Right lobe of liver (tissue), 4 donors: ENCODE measurements around the gene STAT6.

Experiments
- POLR2A ChIP-seq: fragments of 450-650 bp; IDR thresholded peaks from one replicate; pipeline ENCODE4 v1.6.1; 2017; ENCODE audit warnings: antibody characterized with exemption, mild to moderate bottlenecking
- TF ChIP-seq, protein P1 (sequence below), 4 donors: fragments of 200-600 bp in 3 of 4; fragments of 450-650 bp in 1 of 4; IDR thresholded peaks; one replicate each; pipeline versions ENCODE4 v1.5.1 to v1.8.0; 2016 to 2022; ENCODE audit warnings: antibody characterized with exemption in 4 of 4, mild to moderate bottlenecking in 2 of 4
- donor health status: DM: no; HTN: no; CAD: no.
- donor health status: DM: no; HTN: no; CAD: no.
- donor health status: DM: no; HTN: yes; CAD: no.

DNA sequence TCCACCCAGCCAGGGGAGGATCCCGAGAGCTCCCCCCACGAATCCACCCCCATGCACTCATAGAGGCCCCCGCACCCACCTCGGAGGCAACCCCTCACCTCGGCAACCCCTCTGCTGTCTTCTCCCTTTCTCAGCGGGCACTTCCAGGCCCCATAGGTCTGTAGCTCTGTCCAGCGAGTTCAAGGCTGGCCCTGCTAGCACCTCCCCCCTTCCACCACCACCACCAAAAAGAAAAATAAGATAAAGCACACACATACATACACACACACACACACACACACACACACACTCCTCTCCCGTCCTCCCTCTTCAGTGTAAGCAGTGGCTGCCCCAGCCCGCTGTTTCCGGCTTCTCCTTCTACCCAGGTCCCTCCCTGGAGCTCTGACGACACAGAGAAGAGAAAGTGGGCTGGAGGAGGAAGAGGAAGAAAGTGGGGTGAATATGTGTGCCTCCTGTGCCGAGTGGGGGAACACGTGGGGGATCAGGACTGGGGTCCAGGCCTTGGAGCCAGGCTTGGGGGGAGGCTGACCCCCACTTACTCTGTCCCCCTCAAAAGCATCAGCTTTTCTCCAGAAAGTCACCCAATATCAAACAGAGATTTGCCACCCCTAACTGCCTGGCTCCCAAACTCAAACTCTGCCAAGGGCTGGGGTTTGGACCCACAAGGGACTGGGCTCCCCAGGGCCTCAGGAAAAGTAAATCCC lies at the start of gene STAT6:
- TF ChIP-seq, protein P1, sequence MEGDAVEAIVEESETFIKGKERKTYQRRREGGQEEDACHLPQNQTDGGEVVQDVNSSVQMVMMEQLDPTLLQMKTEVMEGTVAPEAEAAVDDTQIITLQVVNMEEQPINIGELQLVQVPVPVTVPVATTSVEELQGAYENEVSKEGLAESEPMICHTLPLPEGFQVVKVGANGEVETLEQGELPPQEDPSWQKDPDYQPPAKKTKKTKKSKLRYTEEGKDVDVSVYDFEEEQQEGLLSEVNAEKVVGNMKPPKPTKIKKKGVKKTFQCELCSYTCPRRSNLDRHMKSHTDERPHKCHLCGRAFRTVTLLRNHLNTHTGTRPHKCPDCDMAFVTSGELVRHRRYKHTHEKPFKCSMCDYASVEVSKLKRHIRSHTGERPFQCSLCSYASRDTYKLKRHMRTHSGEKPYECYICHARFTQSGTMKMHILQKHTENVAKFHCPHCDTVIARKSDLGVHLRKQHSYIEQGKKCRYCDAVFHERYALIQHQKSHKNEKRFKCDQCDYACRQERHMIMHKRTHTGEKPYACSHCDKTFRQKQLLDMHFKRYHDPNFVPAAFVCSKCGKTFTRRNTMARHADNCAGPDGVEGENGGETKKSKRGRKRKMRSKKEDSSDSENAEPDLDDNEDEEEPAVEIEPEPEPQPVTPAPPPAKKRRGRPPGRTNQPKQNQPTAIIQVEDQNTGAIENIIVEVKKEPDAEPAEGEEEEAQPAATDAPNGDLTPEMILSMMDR (IDR thresholded peaks at IDR 0.05): no peak
- TF ChIP-seq POLR2A: peak; percentile 68
